Ectodermal cell (in vitro differentiated cells): Measurements from ENCODE around the gene PTGIS.

Experiments
- H3K27ac ChIP-seq: 2 replicates; pipeline ENCODE4 v1.7.0; 2013; ENCODE audit warnings: mild to moderate bottlenecking, low read depth, low read length; ENCODE audit not compliant: insufficient read depth, poor library complexity, severe bottlenecking
- H3K27me3 ChIP-seq: 2 replicates; pipeline ENCODE4 v1.7.0; 2013; ENCODE audit warnings: mild to moderate bottlenecking, low read length; ENCODE audit not compliant: insufficient read depth, control insufficient read depth, poor library complexity, severe bottlenecking
- H3K36me3 ChIP-seq: one replicate; pipeline ENCODE4 v1.7.0; 2013; ENCODE audit warnings: low read length; ENCODE audit not compliant: control insufficient read depth, insufficient read depth
- H3K4me1 ChIP-seq: one replicate; pipeline ENCODE4 v1.7.0; 2013; ENCODE audit warnings: low read length; ENCODE audit not compliant: control insufficient read depth, insufficient read depth
- H3K4me3 ChIP-seq: 2 replicates; pipeline ENCODE4 v1.7.0; 2013; ENCODE audit warnings: low read depth, low read length, control low read depth; ENCODE audit not compliant: insufficient read depth
- H3K9me3 ChIP-seq: 2 replicates; pipeline ENCODE4 v1.7.0; 2013; ENCODE audit warnings: mild to moderate bottlenecking, low read length, moderate library complexity; ENCODE audit not compliant: control insufficient read depth
- WGBS, 2 experiments: methylation state at CpG; one replicate each; pipeline ENCODE4 v1.1.7; 2013; ENCODE audit warnings: missing lambda C conversion rate in 2 of 2; 5-methylcytosine and 5-hydroxymethylcytosine counted together

The PTGIS gene

DNA sequence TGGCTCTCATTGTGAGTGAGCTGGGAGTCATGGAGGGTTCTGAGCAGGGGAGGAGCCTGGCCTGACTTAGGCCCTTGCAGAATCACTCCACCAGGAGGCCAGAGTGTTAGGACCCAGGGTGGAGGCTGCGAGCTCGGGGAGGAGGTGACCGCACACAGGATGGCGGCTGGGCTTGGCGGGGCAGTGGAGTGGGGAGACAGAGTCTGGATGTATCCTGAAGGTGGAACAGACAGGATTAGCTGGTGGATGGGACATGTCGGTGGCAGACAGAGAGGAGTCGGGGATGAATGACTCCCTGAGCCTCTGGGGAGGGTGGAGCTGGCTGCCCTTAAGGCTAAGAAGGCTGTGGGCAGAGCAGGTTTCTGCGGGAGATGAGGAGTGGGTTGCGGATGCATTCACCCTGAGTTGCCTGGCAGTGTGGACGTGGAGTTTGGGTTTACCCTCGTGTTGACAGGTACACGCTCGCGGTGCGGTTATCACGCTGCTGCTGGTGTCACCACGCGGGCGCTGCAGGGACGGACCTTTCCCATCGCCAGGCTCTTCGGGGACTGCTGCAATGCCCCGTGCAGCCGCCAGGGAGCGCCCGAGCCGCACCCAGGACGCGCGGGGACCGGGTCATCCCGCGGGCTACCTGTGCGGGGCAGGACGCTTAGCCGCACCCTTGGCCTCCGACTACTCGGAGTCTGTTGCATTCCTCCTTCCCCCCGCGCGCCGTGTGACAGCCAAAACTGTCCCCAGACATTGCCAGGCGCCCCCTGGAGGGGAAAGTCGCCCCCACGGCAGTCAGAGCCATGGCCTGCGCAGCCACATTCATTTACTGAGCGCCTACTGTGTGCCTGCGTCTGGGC is 43.0 kb upstream of the PTGIS start:
- no peak overlapping the region for H3K27ac ChIP-seq
- no peaks in the 10 kb centered on the region for H3K27me3 ChIP-seq
- H3K9me3 ChIP-seq = no peaks in the 10 kb centered on the region
- WGBS, 2 experiments = 13 to 14% methylated on average over 48 of the region's 48 CpGs
- peaks cover 3% of the 10 kb centered on the region for H3K4me1 ChIP-seq
- peak overlapping the region; percentile 11 for H3K4me3 ChIP-seq
- H3K36me3 ChIP-seq = no peaks in the 10 kb centered on the region

DNA sequence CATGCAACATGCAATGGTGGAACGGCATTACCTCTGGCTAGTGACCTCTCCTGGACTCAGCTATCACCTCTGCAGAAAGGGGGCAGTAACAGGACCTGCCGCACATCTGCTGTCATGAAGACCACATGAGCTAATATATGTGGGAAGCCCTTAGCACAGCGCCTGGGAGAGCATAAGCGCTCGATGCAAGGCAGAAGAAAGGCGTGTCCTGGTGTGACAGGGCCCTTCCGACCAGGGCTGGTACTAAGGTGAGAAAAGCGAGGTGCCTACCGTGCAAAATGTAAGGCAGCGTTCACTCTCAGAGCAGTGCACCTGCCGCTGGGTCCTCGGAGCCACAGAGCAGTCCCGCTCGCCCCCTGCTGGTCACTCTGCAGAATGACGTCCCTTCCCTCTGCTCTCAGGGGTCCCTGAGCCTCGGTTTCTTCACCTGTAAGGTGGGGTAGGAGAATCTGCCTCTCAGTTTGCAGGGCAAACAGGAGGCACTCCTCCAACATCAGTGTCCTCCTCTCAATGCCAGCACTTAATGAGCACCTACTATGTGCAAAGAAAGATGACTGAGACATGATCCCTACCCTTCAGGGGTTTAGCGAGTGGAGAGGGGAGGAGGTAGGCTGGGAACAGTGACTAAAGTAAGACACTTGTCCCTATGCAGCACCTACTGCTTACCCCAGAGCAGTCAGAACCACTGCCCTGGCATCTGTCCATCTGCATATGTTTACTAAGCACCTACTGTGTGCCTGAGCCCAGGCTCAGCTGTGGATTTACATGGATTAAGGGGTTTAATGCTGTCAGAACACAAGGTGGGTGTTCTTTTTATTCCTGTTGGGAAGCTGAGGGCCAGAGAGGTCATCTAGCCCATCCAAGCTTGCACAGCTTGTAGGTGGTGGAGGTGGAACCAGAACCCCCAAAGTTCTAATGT is 41.1 kb upstream of the PTGIS start:
- peaks cover 3% of the 10 kb centered on the region for H3K4me1 ChIP-seq
- no peak overlapping the region for H3K27ac ChIP-seq
- 12% methylated on average over 17 of the region's 17 CpGs for WGBS, 2 experiments
- H3K36me3 ChIP-seq = no peaks in the 10 kb centered on the region
- H3K27me3 ChIP-seq = no peaks in the 10 kb centered on the region
- H3K4me3 ChIP-seq = no peak overlapping the region
- H3K9me3 ChIP-seq = no peaks in the 10 kb centered on the region

DNA sequence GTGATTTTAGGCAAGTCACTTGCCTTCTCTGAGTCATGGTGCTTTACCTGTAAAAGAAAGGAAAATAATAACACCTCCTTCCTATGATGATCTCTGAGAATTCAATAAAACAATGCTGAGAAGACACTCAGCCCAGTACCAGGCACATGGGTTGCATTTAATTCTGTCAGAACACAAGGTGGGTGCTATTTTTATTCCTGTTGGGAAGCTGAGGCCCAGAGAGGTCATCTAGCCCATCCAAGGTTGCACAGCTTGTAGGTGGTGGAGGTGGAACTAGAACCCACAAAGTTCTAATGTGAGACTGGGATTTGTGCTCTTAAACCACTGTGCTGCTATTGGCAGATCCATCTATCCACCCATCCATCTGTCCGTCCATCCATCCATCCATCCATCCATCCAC is 39.6 kb upstream of the PTGIS start:
- no peaks in the 10 kb centered on the region for H3K27me3 ChIP-seq
- no peak overlapping the region for H3K27ac ChIP-seq
- H3K4me3 ChIP-seq = no peak overlapping the region
- peaks cover 3% of the 10 kb centered on the region for H3K4me1 ChIP-seq
- H3K36me3 ChIP-seq = no peaks in the 10 kb centered on the region
- H3K9me3 ChIP-seq = no peaks in the 10 kb centered on the region
- 95 to 97% methylated on average over 1 of the region's 1 CpG for WGBS, 2 experiments

DNA sequence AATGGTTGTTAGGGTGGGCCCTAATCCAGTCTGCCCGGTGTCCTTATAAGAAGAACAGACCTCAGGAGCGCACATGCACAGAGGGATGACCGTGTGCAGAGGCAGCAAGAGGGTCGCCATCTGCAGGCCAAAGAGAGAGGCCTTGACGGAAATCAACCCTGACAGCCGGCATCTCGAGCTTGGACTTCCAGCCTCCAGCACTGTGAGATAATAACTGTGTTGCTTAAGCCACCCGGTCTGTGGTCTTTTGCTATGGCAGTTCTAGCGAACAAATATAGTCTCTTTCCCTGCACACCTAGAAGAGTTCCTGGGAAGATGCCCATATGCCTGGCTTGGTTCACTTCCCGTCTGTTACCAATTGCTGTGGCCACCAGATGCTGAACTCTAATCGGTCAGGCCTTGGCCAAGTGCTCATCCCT is 35.3 kb upstream of the PTGIS start:
- H3K27me3 ChIP-seq = no peaks in the 10 kb centered on the region
- no peaks in the 10 kb centered on the region for H3K4me1 ChIP-seq
- WGBS, 2 experiments = 58 to 63% methylated on average over 11 of the region's 11 CpGs
- no peaks in the 10 kb centered on the region for H3K9me3 ChIP-seq
- H3K36me3 ChIP-seq = no peaks in the 10 kb centered on the region
- H3K27ac ChIP-seq = no peak overlapping the region
- no peak overlapping the region for H3K4me3 ChIP-seq

DNA sequence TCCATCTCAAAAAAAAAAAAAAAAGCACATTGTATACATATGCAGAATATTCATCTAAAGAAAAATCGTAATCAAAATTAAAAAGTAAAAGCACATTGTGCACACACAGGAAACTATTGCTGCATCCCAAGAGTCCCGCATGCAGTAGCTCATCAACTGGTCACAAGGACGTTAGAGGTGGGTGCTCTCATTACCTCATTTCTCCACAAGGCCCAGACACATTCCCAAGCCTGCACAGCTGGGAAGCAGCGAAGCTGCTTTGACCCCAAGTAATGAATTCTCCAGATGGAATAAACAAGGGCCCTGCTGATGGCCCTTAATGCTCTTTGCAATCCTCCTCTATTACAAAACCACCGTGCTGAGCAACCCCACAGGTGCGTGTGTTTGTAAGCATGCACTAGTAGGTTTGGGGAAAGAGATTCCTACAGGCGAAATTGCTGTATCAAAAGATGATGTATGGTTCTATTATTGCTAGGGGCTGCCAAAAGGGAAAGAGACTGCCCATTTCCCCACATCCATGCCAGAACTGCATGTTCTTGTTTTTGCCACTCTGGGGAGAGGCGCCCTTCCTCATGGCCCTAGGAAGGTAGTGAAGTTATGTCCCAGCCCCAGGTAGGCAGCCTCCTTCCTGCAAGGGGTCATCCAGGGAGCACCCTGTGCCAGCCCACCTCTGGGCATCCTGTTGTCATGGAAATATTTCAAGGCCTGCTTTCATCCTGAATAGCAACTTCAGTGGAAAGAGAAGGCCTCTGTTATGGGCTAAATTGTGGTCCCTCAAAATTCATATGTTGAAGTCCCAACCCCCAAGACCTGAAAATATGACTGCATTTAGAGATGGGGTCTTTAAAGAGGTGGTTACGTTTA is 34.6 kb upstream of the PTGIS start:
- no peaks in the 10 kb centered on the region for H3K36me3 ChIP-seq
- 93 to 96% methylated on average over 8 to 9 of the region's 9 CpGs for whole genome bisulfite sequencing, 2 experiments
- no peaks in the 10 kb centered on the region for H3K9me3 ChIP-seq

DNA sequence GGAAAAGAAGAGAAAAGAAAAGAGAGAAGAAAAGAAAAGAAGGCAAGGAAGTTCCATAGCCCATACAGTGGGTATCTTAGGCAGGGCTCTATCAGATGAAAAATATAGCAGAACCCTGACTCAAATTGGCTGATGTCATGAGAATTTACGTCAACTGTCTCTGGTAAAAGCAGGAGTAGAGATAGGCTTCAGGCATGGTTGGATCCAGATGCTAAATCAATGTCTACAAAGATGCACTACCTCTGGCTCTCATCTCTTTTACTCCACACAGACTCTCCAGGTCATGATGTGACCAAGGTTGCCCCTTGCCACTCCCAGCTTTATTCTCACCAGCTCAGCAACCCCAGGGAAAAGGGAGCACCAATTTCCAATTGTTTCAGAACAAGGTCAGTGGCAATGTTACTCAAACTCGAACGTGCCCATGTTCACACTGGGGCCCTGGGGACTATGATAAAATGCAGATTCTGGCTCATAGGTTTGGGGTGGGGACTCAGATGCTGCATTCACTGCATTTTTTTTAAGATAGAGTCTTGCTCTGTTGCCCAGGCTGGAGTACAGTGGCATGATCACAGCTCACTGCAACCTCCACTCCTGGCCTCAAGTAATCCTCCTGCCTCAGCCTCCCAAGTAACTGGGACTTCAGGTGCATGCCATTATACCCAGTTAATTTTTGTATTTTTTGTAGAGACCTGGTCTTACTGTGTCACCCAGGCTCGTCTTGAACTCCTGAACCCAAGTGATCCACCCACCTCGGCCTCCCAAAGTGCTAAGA is 33.4 kb upstream of the PTGIS start:
- Histone ChIP-seq H3K27me3 (no peaks in the 10 kb centered on the region), H3K36me3 (no peaks in the 10 kb centered on the region), H3K4me3 (no peak overlapping the region), H3K9me3 (no peaks in the 10 kb centered on the region), H3K4me1 (no peaks in the 10 kb centered on the region), H3K27ac (no peak overlapping the region)
- WGBS, 2 experiments = 91 to 92% methylated on average over 5 of the region's 5 CpGs

More for the DNA sequence above, 34.6 kb upstream of the PTGIS start:
- H3K27me3 ChIP-seq = no peaks in the 10 kb centered on the region
- H3K27ac ChIP-seq = no peak overlapping the region
- H3K4me3 ChIP-seq = no peak overlapping the region
- H3K4me1 ChIP-seq = no peaks in the 10 kb centered on the region

DNA sequence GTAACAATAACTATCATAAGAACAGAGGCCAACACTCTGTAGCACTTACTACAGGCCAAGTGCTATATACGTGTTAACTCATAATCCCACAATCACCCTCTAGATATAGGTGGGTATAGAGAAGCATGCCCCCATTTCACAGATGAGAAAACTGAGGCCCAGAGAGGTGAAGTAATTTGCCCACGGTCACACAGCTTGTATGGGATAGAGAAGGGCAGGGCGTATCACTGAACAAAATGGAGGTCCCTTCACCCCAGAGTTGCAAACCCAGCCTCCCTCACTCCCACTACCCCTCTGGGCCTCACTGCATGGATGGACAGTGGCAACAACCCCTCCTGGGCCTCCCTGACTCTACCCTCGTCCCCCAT is 31.8 kb upstream of the PTGIS start:
- H3K4me1 ChIP-seq = no peaks in the 10 kb centered on the region
- H3K27ac ChIP-seq = no peak overlapping the region
- no peak overlapping the region for H3K4me3 ChIP-seq
- WGBS, 2 experiments = 88 to 89% methylated on average over 3 to 4 of the region's 4 CpGs
- no peaks in the 10 kb centered on the region for H3K27me3 ChIP-seq
- H3K9me3 ChIP-seq = no peaks in the 10 kb centered on the region
- no peaks in the 10 kb centered on the region for H3K36me3 ChIP-seq

DNA sequence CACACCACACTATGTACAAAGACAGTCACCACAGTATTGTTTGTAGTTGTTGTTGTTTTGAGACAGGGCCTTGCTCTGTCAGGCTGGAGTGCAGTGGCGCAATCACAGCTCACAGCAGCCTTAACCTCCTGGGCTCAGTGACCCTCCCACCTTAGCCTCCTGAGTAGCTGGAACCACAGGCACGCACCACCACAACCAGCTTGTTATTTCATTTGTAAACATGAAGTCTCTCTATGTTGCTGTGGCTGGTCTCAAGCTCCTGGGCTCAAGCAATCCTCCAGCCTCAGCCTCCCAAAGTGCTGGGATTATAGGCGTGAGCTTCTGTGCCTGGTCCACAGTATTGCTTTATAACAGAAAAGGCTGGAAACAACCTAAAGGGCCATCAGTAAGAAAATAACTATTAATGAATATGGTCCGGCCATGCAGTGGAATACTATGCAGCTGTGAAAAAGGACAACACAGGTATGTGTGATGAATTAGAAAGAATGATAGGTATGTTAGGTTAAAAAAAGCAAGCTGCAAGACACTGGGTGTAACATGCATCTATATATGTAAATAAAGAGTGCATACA is 30.0 kb upstream of the PTGIS start:
- 91 to 97% methylated on average over 4 of the region's 4 CpGs for WGBS, 2 experiments
- H3K27me3 ChIP-seq = no peaks in the 10 kb centered on the region
- H3K4me3 ChIP-seq = no peak overlapping the region

More for the DNA sequence above, 30.0 kb upstream of the PTGIS start:
- H3K9me3 ChIP-seq = no peaks in the 10 kb centered on the region
- no peaks in the 10 kb centered on the region for H3K36me3 ChIP-seq
- H3K4me1 ChIP-seq = no peaks in the 10 kb centered on the region
- H3K27ac ChIP-seq = no peak overlapping the region
